RWPE2 (cell line): Measurements from ENCODE around the gene OSBPL10.

Source experiments
- ATAC-seq: fragments of 200-7000 bp; cut with Tn5 transposase; 3 replicates; pipeline ENCODE4 v1.9.1; 2021; ENCODE audit warnings: low read depth
- DNase-seq: peaks from one replicate; pipeline ENCODE4 v3.0.0-alpha.2; 2020; ENCODE audit warnings: low spot score
- H3K27ac ChIP-seq: fragments of 450-650 bp; 2 replicates; pipeline ENCODE4 v1.5.1; 2017; ENCODE audit warnings: mild to moderate bottlenecking; ENCODE audit not compliant: poor library complexity, severe bottlenecking
- H3K27me3 ChIP-seq: fragments of 250-450 bp; sonication (Bioruptor Pico); 2 replicates; pipeline ENCODE4 v1.5.1; 2021; ENCODE audit warnings: mild to moderate bottlenecking, moderate library complexity; ENCODE audit not compliant: insufficient read depth, poor library complexity, severe bottlenecking
- H3K36me3 ChIP-seq: fragments of 250-450 bp; sonication (Bioruptor Pico); 2 replicates; pipeline ENCODE4 v1.5.1; 2020; ENCODE audit warnings: low read depth, mild to moderate bottlenecking, moderate library complexity
- H3K4me1 ChIP-seq: fragments of 250-450 bp; sonication (Bioruptor Pico); 2 replicates; pipeline ENCODE4 v1.5.1; 2021; ENCODE audit warnings: mild to moderate bottlenecking, moderate library complexity; ENCODE audit not compliant: insufficient read depth, poor library complexity, severe bottlenecking
- H3K4me3 ChIP-seq: fragments of 250-450 bp; sonication (Bioruptor Pico); 2 replicates; pipeline ENCODE4 v1.5.1; 2021; ENCODE audit warnings: mild to moderate bottlenecking, moderate library complexity; ENCODE audit not compliant: severe bottlenecking
- H3K9me3 ChIP-seq: fragments of 250-450 bp; sonication (Bioruptor Pico); 2 replicates; pipeline ENCODE4 v1.5.1; 2021; ENCODE audit warnings: mild to moderate bottlenecking, moderate library complexity; ENCODE audit not compliant: severe bottlenecking
- CTCF ChIP-seq: fragments of 450-650 bp; IDR thresholded peaks from one replicate; pipeline ENCODE4 v1.5.1; 2017; ENCODE audit warnings: mild to moderate bottlenecking, moderate library complexity; ENCODE audit not compliant: poor library complexity, severe bottlenecking

The OSBPL10 gene

GRCh38 chr3:31878231-31878838 is 102.7 kb downstream of the OSBPL10 start:
- Histone ChIP-seq H3K36me3 (peaks cover 47% of the 10 kb centered on the region), H3K9me3 (no peaks in the 10 kb centered on the region), H3K4me3 (no peak overlapping the region), H3K27me3 (no peaks in the 10 kb centered on the region), H3K4me1 (peaks cover 77% of the 10 kb centered on the region), H3K27ac (peak overlapping the region; percentile 79)
- no peak for DNase-seq
- TF ChIP-seq CTCF, result no peak
- ATAC-seq, result no peak

GRCh38 chr3:31876331-31876730 is 104.7 kb downstream of the OSBPL10 start:
- H3K27me3 ChIP-seq, result no peaks in the 10 kb centered on the region
- ATAC-seq (peak; percentile 73), DNase-seq (no peak)
- H3K9me3 ChIP-seq, result no peaks in the 10 kb centered on the region
- TF ChIP-seq CTCF, result no peak
- H3K4me1 ChIP-seq, result peaks cover 59% of the 10 kb centered on the region
- H3K36me3 ChIP-seq, result peaks cover 57% of the 10 kb centered on the region
- no peak overlapping the region for H3K4me3 ChIP-seq
- peak overlapping the region; percentile 79 for H3K27ac ChIP-seq

GRCh38 chr3:31875437-31875836 is 105.6 kb downstream of the OSBPL10 start:
- Histone ChIP-seq H3K4me3 (no peak overlapping the region), H3K27me3 (no peaks in the 10 kb centered on the region), H3K27ac (peak overlapping the region; percentile 79), H3K4me1 (peaks cover 50% of the 10 kb centered on the region), H3K36me3 (peaks cover 59% of the 10 kb centered on the region), H3K9me3 (no peaks in the 10 kb centered on the region)
- DNase-seq (no peak), ATAC-seq (no peak)
- TF ChIP-seq CTCF, result no peak

GRCh38 chr3:31873254-31873820 is 107.7 kb downstream of the OSBPL10 start:
- no peak for DNase-seq
- peaks cover 38% of the 10 kb centered on the region for H3K4me1 ChIP-seq

More at GRCh38 chr3:31873254-31873820, 107.7 kb downstream of the OSBPL10 start:
- peak; percentile 59; the same call in 2 of the 3 replicates for ATAC-seq
- H3K4me3 ChIP-seq, result no peak overlapping the region
- peaks cover 58% of the 10 kb centered on the region for H3K36me3 ChIP-seq
- no peaks in the 10 kb centered on the region for H3K27me3 ChIP-seq
- H3K27ac ChIP-seq, result peak overlapping the region; percentile 33
- no peaks in the 10 kb centered on the region for H3K9me3 ChIP-seq
- no peak for TF ChIP-seq CTCF
